GM12878 (cell line): Measurements from ENCODE around the gene MYOM1. TPM values are rescaled to one million over a fixed set of nuclear protein-coding genes. Genes with fewer than 3 reads are reported as not detected.

Source experiments
- ATAC-seq: fragments of 200-7000 bp; cut with Tn5 transposase; 3 replicates; pipeline ENCODE4 v1.9.1; 2020; ENCODE audit warnings: mild to moderate bottlenecking, moderate library complexity
- BruUV-seq: library from RNA; stranded (reverse); fragments of 400-500 nt; replicated peaks from 2 replicates; lab custom pipeline; 2021; lab: Mats Ljungman, UMichigan
- CTCF ChIA-PET: fragments of 300-600 bp; sonication (Branson Sonifier 250); formaldehyde crosslinking; extraction: SDS; loops from one replicate; lab custom pipeline; 2021; ENCODE audit warnings: inconsistent platforms; lab: Yijun Ruan, JAX
- POLR2A ChIA-PET: fragments of 350-600 bp; formaldehyde crosslinking; extraction: SDS; loops from one replicate; lab custom pipeline; 2021; ENCODE audit warnings: inconsistent platforms; lab: Charles Lee
- RAD21 ChIA-PET: fragments of 300-600 bp; sonication (Branson Sonifier 250); formaldehyde crosslinking; loops from one replicate; lab custom pipeline; 2023; ENCODE audit warnings: antibody characterized with exemption; ENCODE audit not compliant: unreplicated experiment; lab: Charles Lee
- SMC1A ChIA-PET: fragments of 300-600 bp; sonication (Branson Sonifier 250); formaldehyde crosslinking; loops from one replicate; lab custom pipeline; 2023; ENCODE audit not compliant: unreplicated experiment, uncharacterized antibody; lab: Charles Lee
- DNase-seq: peaks from one replicate; pipeline ENCODE4 v3.0.0-alpha.2; 2011; ENCODE audit warnings: low read depth, low spot score
- FAIRE-seq: peaks from 3 replicates; lab custom pipeline; 2011; peaks lifted over from hg19 to GRCh38; lab: Jason Lieb, UNC
- H2AFZ ChIP-seq: 2 replicates; pipeline ENCODE4 v1.6.0; 2011; ENCODE audit warnings: low read depth, low read length, control low read depth; ENCODE audit not compliant: control insufficient read depth
- H3K27ac ChIP-seq: 2 replicates; pipeline ENCODE4 v1.5.1; 2011; ENCODE audit warnings: control low read depth; ENCODE audit not compliant: control insufficient read depth, insufficient read depth
- H3K27me3 ChIP-seq, 2 experiments: replicated peaks in 1 of 2; 2 replicates each; pipeline versions ENCODE4 v1.6.0 to v1.6.1; 2011; ENCODE audit warnings: low read length in 1 of 2; ENCODE audit not compliant: control insufficient read depth in 2 of 2, insufficient read depth in 2 of 2
- H3K36me3 ChIP-seq, 2 experiments: 2 replicates each; pipeline ENCODE4 v1.5.1; 2011; ENCODE audit warnings: low read length in 1 of 2; ENCODE audit not compliant: control insufficient read depth in 2 of 2, insufficient read depth in 2 of 2
- H3K4me1 ChIP-seq: 2 replicates; pipeline ENCODE4 v1.6.1; 2011; ENCODE audit warnings: mild to moderate bottlenecking, low read length, moderate library complexity, mixed read lengths; ENCODE audit not compliant: control insufficient read depth, insufficient read depth
- H3K4me2 ChIP-seq: 2 replicates; pipeline ENCODE4 v1.6.0; 2011; ENCODE audit warnings: control low read depth; ENCODE audit not compliant: control insufficient read depth, insufficient read depth
- H3K4me3 ChIP-seq: fragments of 200-600 bp; sonication (generic); 2 replicates; pipeline ENCODE4 v1.5.1; 2016
- H3K79me2 ChIP-seq: 2 replicates; pipeline ENCODE4 v1.6.0; 2011; ENCODE audit warnings: low read length; ENCODE audit not compliant: control insufficient read depth, insufficient read depth
- H3K9ac ChIP-seq: 2 replicates; pipeline ENCODE4 v1.8.0; 2011; ENCODE audit warnings: low read length, control low read depth, mixed read lengths; ENCODE audit not compliant: control insufficient read depth, insufficient read depth
- H3K9me3 ChIP-seq: replicated peaks from 3 replicates; pipeline ENCODE4 v1.5.1; 2011; ENCODE audit warnings: mild to moderate bottlenecking, low read length; ENCODE audit not compliant: control insufficient read depth, insufficient read depth
- H4K20me1 ChIP-seq: 2 replicates; pipeline ENCODE4 v1.6.0; 2011; ENCODE audit not compliant: control insufficient read depth, insufficient read depth
- CBX3 ChIP-seq: fragments of 200-600 bp; sonication (generic); IDR thresholded peaks from 2 replicates; pipeline ENCODE4 v1.6.1; 2016; ENCODE audit warnings: low read depth, borderline replicate concordance
- EED ChIP-seq: sonication (generic); IDR thresholded peaks from 2 replicates; pipeline ENCODE4 v1.6.1; 2016; ENCODE audit warnings: antibody characterized with exemption, low read depth
- HDAC2 ChIP-seq: fragments of 200-600 bp; sonication (generic); IDR thresholded peaks from 2 replicates; pipeline ENCODE4 v1.6.1; 2017
- LARP7 ChIP-seq: fragments of 450-650 bp; IDR thresholded peaks from 2 replicates; pipeline ENCODE4 v1.6.1; 2017; ENCODE audit warnings: mild to moderate bottlenecking
- NFYB ChIP-seq: IDR thresholded peaks from 2 replicates; pipeline ENCODE4 v1.6.1; 2011; ENCODE audit warnings: low read depth, mild to moderate bottlenecking, low read length, improper control_type of control experiment, moderate library complexity; ENCODE audit not compliant: insufficient read depth
- POU2F2 ChIP-seq: IDR thresholded peaks from 3 replicates; pipeline ENCODE4 v1.6.1; 2011; ENCODE audit warnings: low read depth, mild to moderate bottlenecking, low read length, borderline replicate concordance
- RAD21 ChIP-seq: IDR thresholded peaks from 2 replicates; pipeline ENCODE4 v1.6.1; 2011; ENCODE audit warnings: mild to moderate bottlenecking, low read depth, low read length, moderate library complexity; ENCODE audit not compliant: insufficient read depth
- RBBP5 ChIP-seq: fragments of 200-600 bp; sonication (generic); conservative IDR thresholded peaks from 2 replicates; pipeline ENCODE4 v1.6.1; 2016
- SPI1 ChIP-seq: IDR thresholded peaks from 2 replicates; pipeline ENCODE4 v1.6.1; 2011; ENCODE audit warnings: low read depth, mild to moderate bottlenecking, low read length, moderate library complexity, borderline replicate concordance; ENCODE audit not compliant: insufficient read depth
- SREBF2 ChIP-seq: IDR thresholded peaks from 2 replicates; pipeline ENCODE4 v1.6.1; 2012; ENCODE audit warnings: mild to moderate bottlenecking, low read length
- STAT1 ChIP-seq: fragments of 450-650 bp; conservative IDR thresholded peaks from 2 replicates; pipeline ENCODE4 v1.6.1; 2014; ENCODE audit warnings: antibody characterized with exemption, mild to moderate bottlenecking
- TCF3 ChIP-seq: IDR thresholded peaks from 2 replicates; pipeline ENCODE4 v1.6.1; 2012; ENCODE audit warnings: low read depth, mild to moderate bottlenecking, low read length, borderline replicate concordance; ENCODE audit not compliant: insufficient read depth
- ZZZ3 ChIP-seq: IDR thresholded peaks from 2 replicates; pipeline ENCODE4 v1.6.1; 2011; ENCODE audit warnings: low read depth; ENCODE audit not compliant: control insufficient read depth, insufficient read length
- WGBS: methylation state at CpG from one replicate; pipeline ENCODE4 v1.1.6; 2016; ENCODE audit warnings: low lambda C conversion rate; ENCODE audit not compliant: insufficient replicate concordance, insufficient coverage; ENCODE audit errors: missing lambda C conversion rate; 5-methylcytosine and 5-hydroxymethylcytosine counted together
- in situ Hi-C: fragments of 300-500 bp; cut with MboI; formaldehyde crosslinking; loops from 9 replicates; pipeline ENCODE4 v1.14.3; 2018; ENCODE audit warnings: mixed read lengths
- intact Hi-C: fragments of 100-400 bp; cut with micrococcal nuclease; formaldehyde crosslinking; loops from one replicate; pipeline ENCODE4 v1.14.2; 2022; ENCODE audit not compliant: unreplicated experiment
- polyA plus RNA-seq, 11 experiments: library from polyadenylated mRNA; depleted of rRNA in 4 of 11; unstranded in 6 of 11; stranded (reverse) in 5 of 11; fragments of >200 nt; fragmentation: Nextera tagmentation in 4 of 11; fragmentation: Illumina TruSeq in 1 of 11; extraction: Ambion mirVana in 4 of 11; extraction: Trizol in 1 of 11; gene quantifications; 1 replicate in 1 of 11; 2 replicates in 10 of 11; pipeline versions ENCODE4 v1.2.1 to v1.2.3, GENCODE V29; 2011 to 2016; ENCODE audit warnings: inconsistent platforms in 2 of 11, missing spikeins in 2 of 11, low read depth in 1 of 11
- total RNA-seq, 4 experiments: library from RNA; depleted of rRNA in 3 of 4; stranded (reverse); fragments of >200 nt in 3 of 4; fragmentation: Illumina TruSeq in 1 of 4; extraction: Trizol in 1 of 4; gene quantifications; 2 replicates each; pipeline versions ENCODE4 v1.2.1 to v1.2.3, GENCODE V29; 2013 to 2021
- TF ChIP-seq, protein P1 (sequence below): fragments of 450-650 bp; IDR thresholded peaks from 2 replicates; pipeline ENCODE4 v1.6.1; 2016; ENCODE audit warnings: mild to moderate bottlenecking
- TF ChIP-seq, protein P2 (sequence below): fragments of 450-650 bp; IDR thresholded peaks from 2 replicates; pipeline ENCODE4 v1.6.1; 2017; ENCODE audit warnings: mild to moderate bottlenecking, moderate library complexity
- TF ChIP-seq, protein P3 (sequence below): IDR thresholded peaks from 2 replicates; pipeline ENCODE4 v1.6.1; 2012; ENCODE audit warnings: low read depth, low read length, improper control_type of control experiment
- TF ChIP-seq, protein P4 (sequence below): fragments of 450-650 bp; IDR thresholded peaks from 2 replicates; pipeline ENCODE4 v1.6.1; 2018; ENCODE audit warnings: borderline replicate concordance, mild to moderate bottlenecking; ENCODE audit not compliant: partially characterized antibody

The MYOM1 gene
- total and polyA plus RNA-seq, 10 of the 15 experiments (the other 5 are each of a cell fraction or from before 2014, with no cell fraction given) = 0.06 to 1.0 (median 0.57) TPM

DNA sequence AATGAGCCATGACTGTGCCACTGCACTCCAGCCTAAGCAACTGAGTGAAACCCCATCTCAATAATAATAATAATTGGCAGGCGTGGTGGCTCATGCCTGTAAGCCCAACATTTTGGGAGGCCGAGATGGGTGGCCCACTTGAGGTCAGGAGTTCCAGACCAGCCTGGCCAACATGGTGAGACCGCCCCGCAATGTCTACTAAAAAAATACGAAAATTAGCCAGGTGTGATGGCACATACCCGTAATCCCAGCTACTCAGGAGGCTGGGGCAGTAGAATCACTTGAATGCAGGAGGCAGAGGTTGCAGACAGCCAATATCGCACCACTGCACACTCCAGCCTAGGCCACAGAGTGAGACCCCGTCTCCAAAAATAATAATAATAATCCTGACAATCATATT is 178.9 kb downstream of the MYOM1 start:
- no peaks in the 10 kb centered on the region for H3K27me3 ChIP-seq
- no TSS peak for BruUV-seq
- ChIA-PET SMC1A (interaction anchor here (0.7 kb wide), 1 partner anchor 19 kb away, joined by 3 read pairs; no protein-coding TSS in a partner anchor), POLR2A (no interaction called here), RAD21 (no interaction called here), CTCF (interaction anchor here (1.3 to 1.7 kb wide), 2 partner anchors 21 to 22 kb away, joined by 4 read pairs; no protein-coding TSS in a partner anchor)
- no peak for FAIRE-seq
- in situ Hi-C loops = no loop called here
- 84% methylated on average over 8 of the region's 8 CpGs for WGBS
- H2AFZ ChIP-seq = no peak overlapping the region
- H3K4me3 ChIP-seq = no peak overlapping the region
- H3K9me3 ChIP-seq = no peaks in the 10 kb centered on the region
- no peak overlapping the region for H3K4me2 ChIP-seq
- H3K9ac ChIP-seq = no peak overlapping the region
- H3K79me2 ChIP-seq = no peaks in the 10 kb centered on the region
- H4K20me1 ChIP-seq = no peaks in the 10 kb centered on the region
- no peak for DNase-seq
- H3K27ac ChIP-seq = no peak overlapping the region
- H3K4me1 ChIP-seq = peaks cover 17% of the 10 kb centered on the region
- ATAC-seq = no peak
- intact Hi-C loops = no loop called here
- H3K36me3 ChIP-seq = no peaks in the 10 kb centered on the region
- TF ChIP-seq RAD21 = no peak
- no peak for TF ChIP-seq CBX3
- TF ChIP-seq TCF3 = no peak
- TF ChIP-seq POU2F2 = no peak
- no peak for TF ChIP-seq RBBP5
- TF ChIP-seq, protein P1, sequence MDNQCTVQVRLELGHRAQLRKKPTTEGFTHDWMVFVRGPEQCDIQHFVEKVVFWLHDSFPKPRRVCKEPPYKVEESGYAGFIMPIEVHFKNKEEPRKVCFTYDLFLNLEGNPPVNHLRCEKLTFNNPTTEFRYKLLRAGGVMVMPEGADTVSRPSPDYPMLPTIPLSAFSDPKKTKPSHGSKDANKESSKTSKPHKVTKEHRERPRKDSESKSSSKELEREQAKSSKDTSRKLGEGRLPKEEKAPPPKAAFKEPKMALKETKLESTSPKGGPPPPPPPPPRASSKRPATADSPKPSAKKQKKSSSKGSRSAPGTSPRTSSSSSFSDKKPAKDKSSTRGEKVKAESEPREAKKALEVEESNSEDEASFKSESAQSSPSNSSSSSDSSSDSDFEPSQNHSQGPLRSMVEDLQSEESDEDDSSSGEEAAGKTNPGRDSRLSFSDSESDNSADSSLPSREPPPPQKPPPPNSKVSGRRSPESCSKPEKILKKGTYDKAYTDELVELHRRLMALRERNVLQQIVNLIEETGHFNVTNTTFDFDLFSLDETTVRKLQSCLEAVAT = no peak
- TF ChIP-seq, protein P2, sequence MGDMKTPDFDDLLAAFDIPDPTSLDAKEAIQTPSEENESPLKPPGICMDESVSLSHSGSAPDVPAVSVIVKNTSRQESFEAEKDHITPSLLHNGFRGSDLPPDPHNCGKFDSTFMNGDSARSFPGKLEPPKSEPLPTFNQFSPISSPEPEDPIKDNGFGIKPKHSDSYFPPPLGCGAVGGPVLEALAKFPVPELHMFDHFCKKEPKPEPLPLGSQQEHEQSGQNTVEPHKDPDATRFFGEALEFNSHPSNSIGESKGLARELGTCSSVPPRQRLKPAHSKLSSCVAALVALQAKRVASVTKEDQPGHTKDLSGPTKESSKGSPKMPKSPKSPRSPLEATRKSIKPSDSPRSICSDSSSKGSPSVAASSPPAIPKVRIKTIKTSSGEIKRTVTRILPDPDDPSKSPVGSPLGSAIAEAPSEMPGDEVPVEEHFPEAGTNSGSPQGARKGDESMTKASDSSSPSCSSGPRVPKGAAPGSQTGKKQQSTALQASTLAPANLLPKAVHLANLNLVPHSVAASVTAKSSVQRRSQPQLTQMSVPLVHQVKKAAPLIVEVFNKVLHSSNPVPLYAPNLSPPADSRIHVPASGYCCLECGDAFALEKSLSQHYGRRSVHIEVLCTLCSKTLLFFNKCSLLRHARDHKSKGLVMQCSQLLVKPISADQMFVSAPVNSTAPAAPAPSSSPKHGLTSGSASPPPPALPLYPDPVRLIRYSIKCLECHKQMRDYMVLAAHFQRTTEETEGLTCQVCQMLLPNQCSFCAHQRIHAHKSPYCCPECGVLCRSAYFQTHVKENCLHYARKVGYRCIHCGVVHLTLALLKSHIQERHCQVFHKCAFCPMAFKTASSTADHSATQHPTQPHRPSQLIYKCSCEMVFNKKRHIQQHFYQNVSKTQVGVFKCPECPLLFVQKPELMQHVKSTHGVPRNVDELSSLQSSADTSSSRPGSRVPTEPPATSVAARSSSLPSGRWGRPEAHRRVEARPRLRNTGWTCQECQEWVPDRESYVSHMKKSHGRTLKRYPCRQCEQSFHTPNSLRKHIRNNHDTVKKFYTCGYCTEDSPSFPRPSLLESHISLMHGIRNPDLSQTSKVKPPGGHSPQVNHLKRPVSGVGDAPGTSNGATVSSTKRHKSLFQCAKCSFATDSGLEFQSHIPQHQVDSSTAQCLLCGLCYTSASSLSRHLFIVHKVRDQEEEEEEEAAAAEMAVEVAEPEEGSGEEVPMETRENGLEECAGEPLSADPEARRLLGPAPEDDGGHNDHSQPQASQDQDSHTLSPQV = no peak
- no peak for TF ChIP-seq ZZZ3
- TF ChIP-seq, protein P3, sequence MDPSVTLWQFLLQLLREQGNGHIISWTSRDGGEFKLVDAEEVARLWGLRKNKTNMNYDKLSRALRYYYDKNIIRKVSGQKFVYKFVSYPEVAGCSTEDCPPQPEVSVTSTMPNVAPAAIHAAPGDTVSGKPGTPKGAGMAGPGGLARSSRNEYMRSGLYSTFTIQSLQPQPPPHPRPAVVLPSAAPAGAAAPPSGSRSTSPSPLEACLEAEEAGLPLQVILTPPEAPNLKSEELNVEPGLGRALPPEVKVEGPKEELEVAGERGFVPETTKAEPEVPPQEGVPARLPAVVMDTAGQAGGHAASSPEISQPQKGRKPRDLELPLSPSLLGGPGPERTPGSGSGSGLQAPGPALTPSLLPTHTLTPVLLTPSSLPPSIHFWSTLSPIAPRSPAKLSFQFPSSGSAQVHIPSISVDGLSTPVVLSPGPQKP = no peak
- TF ChIP-seq EED = no peak
- no peak for TF ChIP-seq HDAC2
- TF ChIP-seq, protein P4, sequence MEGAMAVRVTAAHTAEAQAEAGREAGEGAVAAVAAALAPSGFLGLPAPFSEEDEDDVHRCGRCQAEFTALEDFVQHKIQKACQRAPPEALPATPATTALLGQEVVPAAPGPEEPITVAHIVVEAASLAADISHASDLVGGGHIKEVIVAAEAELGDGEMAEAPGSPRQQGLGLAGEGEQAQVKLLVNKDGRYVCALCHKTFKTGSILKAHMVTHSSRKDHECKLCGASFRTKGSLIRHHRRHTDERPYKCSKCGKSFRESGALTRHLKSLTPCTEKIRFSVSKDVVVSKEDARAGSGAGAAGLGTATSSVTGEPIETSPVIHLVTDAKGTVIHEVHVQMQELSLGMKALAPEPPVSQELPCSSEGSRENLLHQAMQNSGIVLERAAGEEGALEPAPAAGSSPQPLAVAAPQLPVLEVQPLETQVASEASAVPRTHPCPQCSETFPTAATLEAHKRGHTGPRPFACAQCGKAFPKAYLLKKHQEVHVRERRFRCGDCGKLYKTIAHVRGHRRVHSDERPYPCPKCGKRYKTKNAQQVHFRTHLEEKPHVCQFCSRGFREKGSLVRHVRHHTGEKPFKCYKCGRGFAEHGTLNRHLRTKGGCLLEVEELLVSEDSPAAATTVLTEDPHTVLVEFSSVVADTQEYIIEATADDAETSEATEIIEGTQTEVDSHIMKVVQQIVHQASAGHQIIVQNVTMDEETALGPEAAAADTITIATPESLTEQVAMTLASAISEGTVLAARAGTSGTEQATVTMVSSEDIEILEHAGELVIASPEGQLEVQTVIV = no peak
- no peak for TF ChIP-seq NFYB
- no peak for TF ChIP-seq STAT1
- TF ChIP-seq LARP7 = no peak
- no peak for TF ChIP-seq SREBF2
- no peak for TF ChIP-seq SPI1
